ENCODE results near the gene DOCK10.

- TF ChIP-seq POLR2A (IDR thresholded peaks at IDR 0.05) (no peak), CTCF (IDR thresholded peaks at IDR 0.05) (no peak)
These were observed 165.7 kb downstream of the DOCK10 start for GRCh38 chr2:224876522-224876921.

All from uterus (tissue), 2 donors.